ENCODE measurements around the gene RNF19B.
"Not testable (repeated sequence)": the region's sequence is repeated elsewhere in the genome, so short reads cannot be mapped to it uniquely, and the experiment has no call there.

Gene RNF19B

GRCh38 chr1:32933742-32934322 is 30.8 kb downstream of the RNF19B start:
- H3K4me3 ChIP-seq (ENCODE audit: low read depth, low read length) = no peak overlapping the region

- no peak overlapping the region for H3K4me3 ChIP-seq (ENCODE audit: low read depth, low read length)
Observed at GRCh38 chr1:32931760-32932159, 32.8 kb downstream of the RNF19B start.

GRCh38 chr1:32929366-32929765 is 35.2 kb downstream of the RNF19B start:
- no peak overlapping the region for H3K4me3 ChIP-seq (ENCODE audit: low read depth, low read length)

- H3K4me3 ChIP-seq (ENCODE audit: low read depth, low read length) = no peak overlapping the region
Observed at GRCh38 chr1:32928715-32929114, 35.9 kb downstream of the RNF19B start.

- H3K4me3 ChIP-seq (ENCODE audit: low read depth, low read length) = no peak overlapping the region
Observed at GRCh38 chr1:32928285-32928684, 36.3 kb downstream of the RNF19B start.

- no peak overlapping the region for H3K4me3 ChIP-seq (ENCODE audit: low read depth, low read length)
Observed at GRCh38 chr1:32927441-32927840, 37.2 kb downstream of the RNF19B start.

- H3K4me3 ChIP-seq (ENCODE audit: low read depth, low read length) = no peak overlapping the region
Observed at GRCh38 chr1:32926562-32926961, 38.0 kb downstream of the RNF19B start.

- H3K4me3 ChIP-seq (ENCODE audit: low read depth, low read length) = peak overlapping the region; percentile 1
Observed at GRCh38 chr1:32925403-32926162, 39.0 kb downstream of the RNF19B start.

GRCh38 chr1:32924881-32925344 is 39.7 kb downstream of the RNF19B start:
- peak overlapping the region; percentile 8 for H3K4me3 ChIP-seq (ENCODE audit: low read depth, low read length)

- no peak overlapping the region for H3K4me3 ChIP-seq (ENCODE audit: low read depth, low read length)
Observed at GRCh38 chr1:32920833-32921232, 43.8 kb downstream of the RNF19B start.

GRCh38 chr1:32919811-32920733 is 44.5 kb downstream of the RNF19B start:
- no peak overlapping the region for H3K4me3 ChIP-seq (ENCODE audit: low read depth, low read length)

GRCh38 chr1:32918179-32918578 is 46.4 kb downstream of the RNF19B start:
- H3K4me3 ChIP-seq (ENCODE audit: low read depth, low read length) = no peak overlapping the region

GRCh38 chr1:32917521-32917920 is 47.1 kb downstream of the RNF19B start:
- no peak overlapping the region for H3K4me3 ChIP-seq (ENCODE audit: low read depth, low read length)

GRCh38 chr1:32915766-32916706 is 48.6 kb downstream of the RNF19B start:
- H3K4me3 ChIP-seq (ENCODE audit: low read depth, low read length) = no peak overlapping the region

GRCh38 chr1:32910319-32910718 is 54.3 kb downstream of the RNF19B start:
- no peak overlapping the region for H3K4me3 ChIP-seq (ENCODE audit: low read depth, low read length)

GRCh38 chr1:32907435-32907834 is 57.2 kb downstream of the RNF19B start:
- no peak overlapping the region for H3K4me3 ChIP-seq (ENCODE audit: low read depth, low read length)

GRCh38 chr1:32906654-32907053 is 58.0 kb downstream of the RNF19B start:
- H3K4me3 ChIP-seq (ENCODE audit: low read depth, low read length) = no peak overlapping the region

GRCh38 chr1:32905588-32905987 is 59.0 kb downstream of the RNF19B start:
- not testable (repeated sequence) for H3K4me3 ChIP-seq (ENCODE audit: low read depth, low read length)

- no peak overlapping the region for H3K4me3 ChIP-seq (ENCODE audit: low read depth, low read length)
Observed at GRCh38 chr1:32904797-32905196, 59.8 kb downstream of the RNF19B start.

GRCh38 chr1:32903991-32904785 is 60.4 kb downstream of the RNF19B start:
- H3K4me3 ChIP-seq (ENCODE audit: low read depth, low read length) = no peak overlapping the region
